Smooth muscle cell of bladder (primary cell): Measurements from ENCODE around the gene AKAP4. TPM values are rescaled to one million over a fixed set of nuclear protein-coding genes. Genes with fewer than 3 reads are reported as not detected.

ENCODE experiments used
- total RNA-seq: library from RNA; depleted of rRNA; stranded (reverse); fragments of >200 nt; gene quantifications from 2 replicates; pipeline ENCODE4 v1.2.3, GENCODE V29; 2014

The AKAP4 gene, protein sequence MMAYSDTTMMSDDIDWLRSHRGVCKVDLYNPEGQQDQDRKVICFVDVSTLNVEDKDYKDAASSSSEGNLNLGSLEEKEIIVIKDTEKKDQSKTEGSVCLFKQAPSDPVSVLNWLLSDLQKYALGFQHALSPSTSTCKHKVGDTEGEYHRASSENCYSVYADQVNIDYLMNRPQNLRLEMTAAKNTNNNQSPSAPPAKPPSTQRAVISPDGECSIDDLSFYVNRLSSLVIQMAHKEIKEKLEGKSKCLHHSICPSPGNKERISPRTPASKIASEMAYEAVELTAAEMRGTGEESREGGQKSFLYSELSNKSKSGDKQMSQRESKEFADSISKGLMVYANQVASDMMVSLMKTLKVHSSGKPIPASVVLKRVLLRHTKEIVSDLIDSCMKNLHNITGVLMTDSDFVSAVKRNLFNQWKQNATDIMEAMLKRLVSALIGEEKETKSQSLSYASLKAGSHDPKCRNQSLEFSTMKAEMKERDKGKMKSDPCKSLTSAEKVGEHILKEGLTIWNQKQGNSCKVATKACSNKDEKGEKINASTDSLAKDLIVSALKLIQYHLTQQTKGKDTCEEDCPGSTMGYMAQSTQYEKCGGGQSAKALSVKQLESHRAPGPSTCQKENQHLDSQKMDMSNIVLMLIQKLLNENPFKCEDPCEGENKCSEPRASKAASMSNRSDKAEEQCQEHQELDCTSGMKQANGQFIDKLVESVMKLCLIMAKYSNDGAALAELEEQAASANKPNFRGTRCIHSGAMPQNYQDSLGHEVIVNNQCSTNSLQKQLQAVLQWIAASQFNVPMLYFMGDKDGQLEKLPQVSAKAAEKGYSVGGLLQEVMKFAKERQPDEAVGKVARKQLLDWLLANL
- total RNA-seq: not detected in 2 replicates

DNA sequence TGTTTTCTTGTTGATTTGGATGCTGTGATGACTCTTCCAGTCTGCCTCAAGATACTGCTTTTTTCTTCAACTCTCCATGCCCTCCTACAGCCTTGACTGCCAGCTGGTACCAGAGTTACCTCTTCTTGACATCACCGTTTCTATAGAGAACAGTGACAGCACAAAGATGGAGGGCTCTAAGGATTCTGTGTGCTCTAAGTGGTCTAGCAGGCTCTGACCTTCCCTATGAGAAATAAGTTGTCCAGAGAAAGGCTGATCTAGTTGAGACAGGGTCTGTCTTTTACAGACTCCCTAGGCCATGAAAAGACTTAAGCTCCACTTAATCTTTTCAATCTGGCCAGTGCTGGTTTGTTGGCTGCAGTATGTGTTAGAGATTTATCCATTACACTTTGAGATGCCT, at the start of gene AKAP4:
AKAP4 (minus strand) TSS at position 101 of the 400 bp plus-strand sequence. CDS start 118 bp downstream, outside the sequence.

DNA sequence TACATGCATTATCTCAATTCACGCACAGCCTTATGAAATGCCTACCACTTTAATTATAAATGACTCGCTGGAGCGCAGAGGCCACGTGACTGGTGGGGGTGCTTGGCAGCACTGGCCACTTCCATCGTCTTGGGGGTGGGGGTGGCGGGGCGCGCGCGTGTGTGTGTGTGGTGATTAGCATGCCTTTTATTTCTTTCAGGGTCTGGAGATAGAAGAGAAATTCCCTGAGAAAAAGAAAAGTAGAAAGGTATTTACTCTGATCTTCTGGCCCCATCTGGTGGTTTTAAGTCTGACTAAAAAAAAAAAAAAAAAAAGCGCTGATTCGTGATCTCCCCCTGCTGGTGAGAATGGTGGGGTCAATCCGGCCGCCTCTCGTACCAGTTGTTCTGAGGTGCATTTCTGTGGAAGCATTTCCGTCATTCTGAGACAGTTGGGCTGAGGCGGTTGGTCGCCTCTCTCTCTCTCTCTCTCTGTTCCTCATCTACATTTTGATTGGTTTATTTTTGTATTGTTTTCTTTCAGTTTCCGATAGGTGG, 3.6 kb upstream of the AKAP4 start, which contains the start of gene CCNB3:
CCNB3 (plus strand) TSS at position 402 of the 536 bp plus-strand sequence. CDS start 80,399 bp downstream, outside the sequence.

Other genes starting within 250 kb of the AKAP4 start
- under 0.01 and 0.09 TPM in 2 replicates for gene CCNB3, start 3.8 kb upstream of the AKAP4 start, total RNA-seq